Ovary (tissue), 9 donors: Measurements from ENCODE around the gene MEPE. TPM values are rescaled to one million over a fixed set of nuclear protein-coding genes. Genes with fewer than 3 reads are reported as not detected.

ENCODE experiments used
- DNase-seq, 5 donors: peaks; one replicate each; pipeline ENCODE4 v3.0.0-alpha.2; 2019 to 2020
- H3K27ac ChIP-seq, 2 donors: fragments of 200-600 bp; one replicate each; pipeline versions ENCODE4 v1.5.1 to v1.8.0; 2019 to 2022
- H3K27me3 ChIP-seq: fragments of 200-600 bp; one replicate; pipeline ENCODE4 v1.8.0; 2022
- H3K36me3 ChIP-seq: fragments of 200-600 bp; sonication (generic); one replicate; pipeline ENCODE4 v1.5.1; 2019
- H3K4me1 ChIP-seq: one replicate; pipeline ENCODE4 v1.8.1; 2013; ENCODE audit warnings: mild to moderate bottlenecking, moderate library complexity; ENCODE audit not compliant: insufficient read depth
- H3K4me3 ChIP-seq: fragments of 200-600 bp; sonication (generic); one replicate; pipeline ENCODE4 v1.5.1; 2017
- H3K9me3 ChIP-seq, 2 donors: fragments of 200-600 bp in 1 of 2; sonication (generic) in 1 of 2; one replicate each; pipeline versions ENCODE4 v1.5.1 to v1.8.1; 2013 to 2019; ENCODE audit warnings: mild to moderate bottlenecking in 1 of 2, moderate library complexity in 1 of 2
- CTCF ChIP-seq, 3 donors: fragments of 450-650 bp in 2 of 3; fragments of 200-600 bp in 1 of 3; IDR thresholded peaks; one replicate each; pipeline versions ENCODE4 v1.5.1 to v1.8.0; 2016 to 2022; ENCODE audit warnings: antibody characterized with exemption in 3 of 3, mild to moderate bottlenecking in 1 of 3
- EP300 ChIP-seq: sonication (generic); formaldehyde crosslinking; IDR thresholded peaks from one replicate; pipeline ENCODE4 v1.6.1; 2017; ENCODE audit warnings: antibody characterized with exemption
- POLR2A ChIP-seq: fragments of 450-650 bp; IDR thresholded peaks from one replicate; pipeline ENCODE4 v1.6.1; 2017; ENCODE audit warnings: antibody characterized with exemption, mild to moderate bottlenecking, moderate library complexity
- WGBS, 3 donors: extraction: QIAGEN DNeasy Blood & Tissue Kit in 1 of 3; methylation state at CpG; one replicate each; pipeline versions ENCODE4 v1.1.5 to v1.1.7; 2013 to 2017; 5-methylcytosine and 5-hydroxymethylcytosine counted together
- intact Hi-C, 4 donors: fragments of 100-400 bp; cut with DNase I; formaldehyde crosslinking; loops; one replicate each; pipeline versions ENCODE4 v1.11.0 to v1.15.1; 2022 to 2023
- polyA plus RNA-seq, 2 donors: library from polyadenylated mRNA; stranded (reverse); fragments of 200-250 nt in 1 of 2; fragments of 350-450 nt in 1 of 2; fragmentation: Illumina TruSeq in 1 of 2; extraction: RNeasy Lipid Tissue Mini Kit (QIAGEN cat#74804) in 1 of 2; gene quantifications; one replicate each; pipeline ENCODE4 v1.2.3, GENCODE V29; 2013 to 2014
- total RNA-seq, 7 donors: library from RNA; depleted of rRNA in 2 of 7; stranded (reverse); fragments of >200 nt in 2 of 7; fragmentation: NEBNext Ultra II Directional in 3 of 7; extraction: Animal tissue kit (Norgen Biotek cat#: 25700) in 3 of 7; gene quantifications; one replicate each; pipeline versions ENCODE4 v1.1.0 to v1.2.4, GENCODE V29; 2016 to 2023
- donor health status: DM: no; HTN: no; CAD: no; lungs with moderate emphysema.
- donor health status: DM: no; HTN: no; CAD: no.
- donor health status: Bipolar disorder and iron deficiency.
- donor health status: DM: yes; HTN: yes; CAD: no.
- donor health status: DM: no; HTN: no; CAD: no.
- donor health status: DM: yes; HTN: yes; CAD: no.

The MEPE gene
- total and polyA plus RNA-seq, 9 donors: 0.11 TPM; not detected in 8

- intact Hi-C loops: loop anchor here in 2 of 4 donors (10.0 kb wide), 2 partner anchors 129 to 139 kb away; no protein-coding TSS in a partner anchor
- TF ChIP-seq CTCF (IDR thresholded peaks at IDR 0.05): no peak
- no peak for TF ChIP-seq POLR2A
- TF ChIP-seq EP300: no peak
Measured at GRCh38 chr4:87823724-87824123, 9.0 kb upstream of the MEPE start.

GRCh38 chr4:87824352-87824751, 8.4 kb upstream of the MEPE start:
- H3K27ac ChIP-seq: no peak overlapping the region
- intact Hi-C loops: loop anchor here in 2 of 4 donors (10.0 kb wide), 2 partner anchors 130 to 140 kb away; no protein-coding TSS in a partner anchor
- WGBS, 3 donors: 39 to 74% (median 71%) methylated on average over 1 of the region's 1 CpG

More at GRCh38 chr4:87823724-87824123, 9.0 kb upstream of the MEPE start:
- Histone ChIP-seq H3K4me3 (no peak overlapping the region), H3K27me3 (no peaks in the 10 kb centered on the region), H3K9me3 (no peaks in the 10 kb centered on the region), H3K4me1 (no peaks in the 10 kb centered on the region), H3K36me3 (no peaks in the 10 kb centered on the region), H3K27ac (no peak overlapping the region)
- WGBS, 3 donors: 70 to 80% (median 72%) methylated on average over 1 of the region's 1 CpG
- DNase-seq: no peak

GRCh38 chr4:87834401-87834800, 1.6 kb downstream of the MEPE start:
- no peaks in the 10 kb centered on the region for H3K9me3 ChIP-seq
- no peak for TF ChIP-seq EP300
- no peak for TF ChIP-seq CTCF (IDR thresholded peaks at IDR 0.05)
- no peak for TF ChIP-seq POLR2A
- H3K27me3 ChIP-seq: no peaks in the 10 kb centered on the region
- no peak overlapping the region for H3K27ac ChIP-seq
- no peak for DNase-seq
- WGBS, 3 donors: 57 to 62% (median 59%) methylated on average over 2 of the region's 2 CpGs
- no peaks in the 10 kb centered on the region for H3K4me1 ChIP-seq
- H3K4me3 ChIP-seq: no peak overlapping the region
- no peaks in the 10 kb centered on the region for H3K36me3 ChIP-seq
- intact Hi-C loops: no loop called here

More at GRCh38 chr4:87824352-87824751, 8.4 kb upstream of the MEPE start:
- no peak overlapping the region for H3K4me3 ChIP-seq
- H3K27me3 ChIP-seq: no peaks in the 10 kb centered on the region
- H3K36me3 ChIP-seq: no peaks in the 10 kb centered on the region
- DNase-seq: no peak
- TF ChIP-seq CTCF (IDR thresholded peaks at IDR 0.05) (no peak), EP300 (no peak), POLR2A (no peak)
- H3K4me1 ChIP-seq: no peaks in the 10 kb centered on the region
- no peaks in the 10 kb centered on the region for H3K9me3 ChIP-seq

- TF ChIP-seq CTCF (IDR thresholded peaks at IDR 0.05): no peak
- TF ChIP-seq POLR2A: no peak
- no peak for TF ChIP-seq EP300
Measured at GRCh38 chr4:87835197-87835596, 2.4 kb downstream of the MEPE start.

More at GRCh38 chr4:87835197-87835596, 2.4 kb downstream of the MEPE start:
- Histone ChIP-seq H3K9me3 (no peaks in the 10 kb centered on the region), H3K36me3 (no peaks in the 10 kb centered on the region), H3K27me3 (no peaks in the 10 kb centered on the region), H3K27ac (no peak overlapping the region), H3K4me3 (no peak overlapping the region), H3K4me1 (no peaks in the 10 kb centered on the region)
- intact Hi-C loops: loop anchor here in 1 of 4 donors (5.0 kb wide), 1 partner anchor 463 kb away; no protein-coding TSS in a partner anchor
- no peak for DNase-seq
- WGBS, 3 donors: 86 to 90% (median 88%) methylated on average over 2 of the region's 2 CpGs
